ENCODE results near the gene MESD.

MESD gene

DNA sequence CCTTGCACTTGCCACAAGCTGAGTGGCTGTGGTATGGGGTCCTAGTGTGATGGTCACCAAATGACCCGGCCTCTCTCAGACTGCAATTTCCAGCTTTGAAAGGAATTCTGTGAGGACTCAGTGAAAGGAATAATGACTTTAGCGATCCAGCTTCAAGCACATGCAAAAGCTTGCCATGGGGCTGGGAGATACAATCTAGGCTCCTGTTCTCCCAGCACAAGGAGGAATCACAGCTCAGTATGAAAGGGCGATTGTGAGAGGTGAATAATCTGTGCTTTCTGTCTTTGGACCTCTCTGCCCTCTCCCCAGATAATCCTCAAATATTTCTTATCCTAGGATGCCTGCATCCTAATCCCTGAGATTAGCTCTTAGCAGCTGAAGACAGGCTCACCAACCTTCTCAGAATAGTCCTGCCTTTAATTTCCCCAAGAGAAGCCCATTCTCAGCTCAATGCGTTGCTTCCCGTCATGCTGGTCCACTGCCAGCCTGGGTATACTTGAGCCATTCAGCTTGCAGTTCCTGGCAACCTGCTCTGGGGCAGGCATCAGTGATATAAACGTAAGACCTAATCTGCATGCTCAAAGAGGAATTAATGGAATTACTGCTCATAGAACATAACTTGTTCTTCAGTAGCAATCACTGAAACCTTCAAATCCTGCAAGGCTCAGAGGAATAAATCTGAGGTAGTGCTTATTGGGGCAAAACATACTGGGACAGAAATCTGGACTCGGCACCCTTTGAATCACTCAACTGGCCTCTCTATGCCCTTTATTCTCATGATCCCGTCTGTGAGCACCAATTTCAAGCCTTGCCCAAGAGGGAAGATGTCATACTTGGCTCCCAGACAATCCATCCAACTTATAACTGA, 26.2 kb upstream of the MESD start:
- no peak for DNase-seq (ENCODE audit: low read depth)

DNA sequence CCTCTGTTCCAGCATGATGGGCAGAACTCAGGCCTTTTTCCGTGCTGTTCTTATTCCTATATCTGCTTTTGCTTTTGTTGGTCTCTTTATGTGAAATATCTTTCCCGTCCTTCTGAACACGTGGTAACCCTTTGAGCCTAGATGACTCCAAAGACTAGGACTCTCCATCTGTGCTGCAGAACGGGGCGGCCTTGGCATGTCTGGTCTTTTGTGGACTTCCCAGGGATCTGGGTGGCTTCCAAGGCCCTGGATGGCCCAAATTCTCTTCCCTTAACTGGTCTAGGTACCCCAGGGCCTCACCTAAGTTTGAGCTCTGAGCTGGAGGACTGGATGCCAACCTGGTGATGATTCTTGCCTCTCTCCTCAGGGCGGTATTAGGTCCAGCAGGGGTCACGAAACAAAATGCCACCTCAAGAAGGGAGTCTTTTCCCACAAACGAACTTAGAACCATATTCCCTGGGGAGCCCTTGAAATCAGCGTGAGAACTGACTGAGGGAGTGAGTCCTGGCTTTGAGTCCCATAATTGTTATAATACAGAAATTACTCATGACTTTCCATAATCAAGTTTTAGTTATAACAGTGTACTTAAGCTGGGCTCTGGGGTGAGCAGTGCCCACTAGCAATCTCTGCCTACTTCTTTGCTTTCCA, 25.0 kb upstream of the MESD start:
- DNase-seq (ENCODE audit: low read depth) = no peak

DNA sequence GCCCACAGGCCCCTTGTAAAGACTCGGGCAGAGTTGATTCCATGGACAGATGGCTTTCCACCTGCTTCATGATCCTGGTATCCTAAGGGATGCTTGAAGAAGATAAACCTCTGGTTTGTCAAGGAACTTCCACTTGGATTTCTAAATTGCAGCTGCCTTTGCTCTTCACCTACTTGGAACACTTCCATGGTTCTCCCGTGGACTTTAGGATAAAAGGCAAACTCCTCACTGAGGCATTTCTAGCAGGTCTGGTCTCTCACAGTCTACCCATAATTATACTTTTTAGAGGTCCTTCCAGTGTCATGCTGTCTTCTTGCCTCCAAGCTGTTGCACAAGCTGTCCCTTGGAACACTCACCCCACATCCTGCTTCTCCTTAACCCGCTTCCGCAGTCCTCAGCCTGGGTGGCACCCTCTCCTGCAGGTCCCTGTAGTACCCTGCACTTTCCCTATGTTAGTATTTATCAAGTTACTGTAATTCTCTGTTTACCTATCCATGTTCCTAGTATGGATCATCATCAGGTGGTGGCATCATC, 23.8 kb upstream of the MESD start:
- no peak for DNase-seq (ENCODE audit: low read depth)

DNA sequence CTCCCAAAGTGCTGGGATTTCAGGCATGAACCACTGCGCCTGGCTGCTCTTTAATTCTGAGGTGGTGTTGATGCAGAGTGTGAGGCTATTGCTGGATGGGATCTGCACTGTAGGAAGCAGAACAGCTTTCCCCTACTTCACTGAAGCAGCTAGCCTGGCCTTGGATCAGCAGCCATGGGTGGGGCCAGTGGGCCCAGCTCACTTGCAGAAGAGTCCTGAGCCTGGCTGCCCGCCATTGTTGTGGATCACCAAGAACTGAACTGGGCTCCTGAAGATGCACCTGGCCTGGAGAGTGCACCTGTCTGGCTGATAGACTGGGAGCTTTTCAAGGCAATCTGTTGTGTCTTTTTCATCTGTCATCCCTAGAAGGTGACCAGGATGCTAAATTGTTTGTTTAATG, 23.0 kb upstream of the MESD start:
- no peak for DNase-seq (ENCODE audit: low read depth)

DNA sequence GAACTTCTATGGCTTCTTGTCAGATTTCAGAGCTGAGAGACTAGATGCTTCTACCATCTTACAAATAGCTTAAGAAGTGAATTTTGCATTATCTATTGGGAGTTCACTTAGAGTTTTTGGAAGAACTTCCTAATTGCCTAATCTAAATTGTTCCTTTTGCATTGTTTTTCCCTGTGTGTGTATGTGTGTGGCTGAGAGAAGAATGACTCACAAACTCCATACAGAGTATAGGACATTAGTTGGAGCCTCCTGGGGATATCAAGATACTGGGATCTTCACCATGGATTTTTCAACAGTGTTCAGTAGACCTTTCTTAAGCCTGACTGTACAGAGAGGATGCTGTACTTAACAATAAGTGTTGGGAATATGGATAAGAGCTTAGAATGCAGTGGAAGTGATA, 22.0 kb upstream of the MESD start:
- no peak for DNase-seq (ENCODE audit: low read depth)

DNA sequence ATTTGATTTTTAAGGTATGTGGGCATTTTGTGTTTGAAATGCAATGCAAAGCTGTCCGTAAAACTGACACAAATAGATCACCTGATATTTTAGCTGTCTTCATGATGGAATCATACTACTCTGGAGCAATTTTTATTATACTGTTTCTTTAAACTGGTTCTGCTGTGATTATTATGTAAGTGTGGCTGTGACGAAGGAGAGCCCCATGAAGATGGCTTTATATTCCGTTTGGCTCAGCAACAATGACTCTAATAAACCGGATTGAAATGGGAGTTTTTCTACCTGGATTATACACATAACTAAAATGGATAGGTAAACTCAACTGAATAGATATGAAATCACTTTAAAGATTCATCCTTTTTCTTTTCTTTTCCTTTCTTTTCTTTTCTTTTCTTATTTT, 20.5 kb upstream of the MESD start:
- no peak for DNase-seq (ENCODE audit: low read depth)

DNA sequence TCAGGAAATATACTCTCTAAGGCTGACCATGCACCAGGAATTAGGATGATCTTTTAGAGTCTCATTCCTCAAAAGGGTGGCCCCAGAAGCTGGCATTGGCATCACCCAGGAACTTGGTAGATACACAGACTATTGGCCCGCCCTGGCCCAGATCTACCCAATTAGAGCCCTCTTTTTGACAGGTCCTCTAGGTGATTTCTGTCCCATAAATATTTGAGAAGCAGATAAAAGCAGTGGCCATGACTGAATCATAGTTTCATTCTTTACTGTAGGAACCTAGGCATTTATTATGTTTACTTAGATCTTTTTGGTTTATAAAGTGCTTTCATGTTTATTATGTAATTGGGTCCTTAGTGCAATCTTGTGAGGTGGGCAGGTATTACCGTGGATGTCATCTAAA, 18.7 kb upstream of the MESD start:
- DNase-seq (ENCODE audit: low read depth) = no peak

DNA sequence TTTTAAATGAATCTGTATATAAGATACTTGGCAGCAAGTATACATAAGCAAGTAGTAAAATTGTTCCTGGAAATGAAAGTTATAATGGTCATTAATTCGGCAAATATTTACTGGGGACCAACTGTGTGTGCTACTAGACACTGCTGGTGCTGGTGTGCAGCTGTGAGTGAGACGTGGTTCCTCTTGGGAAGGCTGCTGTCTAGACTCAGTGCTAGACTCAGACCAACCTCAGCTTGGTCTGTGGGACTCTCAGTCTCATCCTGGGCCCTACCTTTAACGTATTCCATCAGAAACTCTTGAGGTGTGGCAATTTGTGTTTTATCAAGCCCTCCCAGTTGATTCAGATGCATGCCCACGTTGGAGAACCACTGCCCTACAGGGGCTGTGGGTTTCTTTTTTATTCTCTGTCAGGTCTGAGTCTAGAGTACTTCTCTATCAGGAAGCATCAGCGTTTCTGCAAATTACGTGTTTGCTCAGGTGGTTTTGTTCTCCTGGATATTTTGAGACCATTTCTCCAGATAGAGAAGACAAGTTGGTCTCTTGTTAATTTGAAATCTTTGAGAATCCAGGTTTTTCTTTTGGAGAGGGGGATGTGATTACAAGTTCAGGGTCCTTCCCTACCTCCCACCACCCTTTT, 17.9 kb upstream of the MESD start:
- no peak for DNase-seq (ENCODE audit: low read depth)

DNA sequence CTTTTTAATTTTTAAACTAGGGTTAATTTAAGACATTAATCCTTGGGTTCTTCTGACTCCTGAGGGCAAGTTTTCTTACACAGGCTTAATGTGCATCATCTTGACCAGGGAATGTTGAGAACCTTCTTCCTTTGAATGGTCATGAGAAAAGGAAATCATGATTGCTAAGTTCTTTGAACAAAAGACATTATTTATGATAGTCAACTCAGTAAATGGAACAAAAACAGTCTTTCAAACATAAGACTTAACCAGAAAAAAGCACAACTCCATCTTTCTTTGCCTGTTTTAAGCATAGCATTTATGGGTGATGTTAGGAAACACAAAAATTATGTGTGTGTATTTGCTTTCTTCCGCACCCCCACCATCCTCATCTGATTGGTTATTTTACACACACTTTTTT, 16.5 kb upstream of the MESD start:
- no peak for DNase-seq (ENCODE audit: low read depth)

DNA sequence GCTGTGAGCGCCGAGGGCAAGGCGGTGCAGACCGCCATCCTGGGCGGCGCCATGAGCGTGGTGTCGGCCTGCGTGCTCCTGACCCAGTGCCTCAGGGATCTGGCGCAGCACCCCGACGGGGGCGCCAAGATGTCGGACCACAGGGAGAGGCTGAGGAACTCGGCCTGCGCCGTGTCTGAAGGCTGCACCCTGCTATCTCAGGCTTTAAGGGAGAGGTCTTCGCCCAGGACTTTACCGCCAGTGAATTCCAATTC, 13.4 kb upstream of the MESD start:
- DNase-seq (ENCODE audit: low read depth) = no peak

DNA sequence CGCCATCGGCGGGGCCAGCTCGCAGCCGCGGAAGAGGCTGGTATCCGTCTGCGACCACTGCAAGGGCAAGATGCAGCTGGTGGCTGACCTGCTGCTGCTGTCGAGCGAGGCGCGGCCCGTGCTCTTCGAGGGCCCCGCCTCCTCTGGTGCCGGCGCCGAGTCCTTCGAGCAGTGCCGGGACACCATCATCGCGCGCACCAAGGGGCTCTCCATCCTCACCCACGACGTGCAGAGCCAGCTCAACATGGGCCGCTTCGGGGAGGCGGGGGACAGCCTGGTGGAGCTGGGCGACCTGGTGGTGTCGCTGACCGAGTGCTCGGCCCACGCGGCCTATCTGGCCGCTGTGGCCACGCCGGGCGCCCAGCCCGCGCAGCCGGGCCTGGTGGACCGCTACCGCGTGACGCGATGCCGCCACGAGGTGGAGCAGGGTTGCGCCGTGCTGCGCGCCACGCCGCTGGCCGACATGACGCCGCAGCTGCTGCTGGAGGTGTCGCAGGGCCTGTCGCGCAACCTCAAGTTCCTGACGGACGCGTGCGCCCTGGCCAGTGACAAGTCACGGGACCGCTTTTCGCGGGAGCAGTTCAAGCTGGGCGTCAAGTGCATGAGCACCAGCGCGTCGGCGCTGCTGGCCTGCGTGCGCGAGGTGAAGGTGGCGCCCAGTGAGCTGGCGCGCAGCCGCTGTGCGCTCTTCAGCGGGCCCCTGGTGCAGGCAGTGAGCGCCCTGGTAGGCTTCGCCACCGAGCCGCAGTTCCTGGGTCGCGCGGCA, 12.9 kb upstream of the MESD start:
- DNase-seq (ENCODE audit: low read depth) = peak; percentile 39

DNA sequence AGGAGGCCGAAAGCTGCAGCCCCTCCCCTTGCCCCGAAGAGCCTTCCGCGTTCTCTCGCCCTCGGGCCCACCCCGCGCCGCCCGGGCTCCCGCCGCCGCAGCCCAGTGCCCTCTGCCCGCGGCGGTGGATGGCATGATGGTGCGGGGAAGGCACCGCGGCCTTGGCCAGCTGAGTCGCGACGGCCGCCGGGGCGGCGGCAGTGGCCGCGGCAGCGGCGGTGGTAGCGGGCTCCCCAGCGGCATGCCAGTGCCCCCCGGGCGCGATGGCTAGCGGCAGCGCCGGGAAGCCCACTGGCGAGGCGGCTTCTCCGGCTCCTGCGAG, 12.4 kb upstream of the MESD start:
- no peak for DNase-seq (ENCODE audit: low read depth)

DNA sequence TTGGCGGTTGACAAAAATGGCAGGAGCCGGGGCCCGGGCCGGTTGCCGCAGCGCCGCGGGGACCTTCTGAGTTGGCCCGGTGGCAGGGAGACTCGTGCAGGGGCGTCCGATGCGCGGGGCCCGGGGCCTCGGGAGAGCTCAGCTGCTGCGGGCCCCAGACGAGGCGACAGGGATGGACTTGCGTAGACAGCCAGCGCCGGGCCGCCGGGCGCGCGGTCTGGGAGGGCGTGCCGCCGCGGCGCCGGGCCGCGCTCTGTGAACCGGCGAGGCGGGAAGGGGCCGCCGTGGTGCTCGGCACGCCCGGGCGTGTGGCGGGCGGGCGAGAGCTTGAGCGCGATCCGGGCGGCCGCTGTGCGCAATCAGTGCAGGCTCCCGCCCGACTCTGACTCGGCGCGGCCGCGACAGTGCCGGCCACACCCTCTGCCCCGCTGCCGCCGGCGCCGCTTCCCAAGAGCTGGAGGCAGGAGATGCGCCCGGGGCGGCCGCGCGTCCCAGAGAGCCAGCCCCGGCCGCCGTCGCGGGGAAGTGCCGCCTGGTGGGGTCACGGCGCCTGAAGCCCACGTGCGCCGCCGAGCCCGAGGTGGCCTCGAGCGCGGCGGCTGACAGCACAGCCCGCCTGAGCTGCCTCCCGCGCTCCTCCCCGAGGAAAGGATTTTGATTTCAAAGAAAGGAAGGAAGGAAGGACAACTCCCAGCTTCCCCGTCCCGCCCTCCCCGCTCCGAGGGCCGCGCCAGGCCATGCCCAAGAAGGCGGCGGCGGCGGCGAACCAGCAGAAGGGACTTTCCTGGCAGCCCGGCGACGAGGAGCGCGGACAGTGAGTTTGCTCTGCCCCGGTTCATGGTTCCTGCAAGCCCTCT, 11.8 kb upstream of the MESD start:
- peak; percentile 54 for DNase-seq (ENCODE audit: low read depth)

DNA sequence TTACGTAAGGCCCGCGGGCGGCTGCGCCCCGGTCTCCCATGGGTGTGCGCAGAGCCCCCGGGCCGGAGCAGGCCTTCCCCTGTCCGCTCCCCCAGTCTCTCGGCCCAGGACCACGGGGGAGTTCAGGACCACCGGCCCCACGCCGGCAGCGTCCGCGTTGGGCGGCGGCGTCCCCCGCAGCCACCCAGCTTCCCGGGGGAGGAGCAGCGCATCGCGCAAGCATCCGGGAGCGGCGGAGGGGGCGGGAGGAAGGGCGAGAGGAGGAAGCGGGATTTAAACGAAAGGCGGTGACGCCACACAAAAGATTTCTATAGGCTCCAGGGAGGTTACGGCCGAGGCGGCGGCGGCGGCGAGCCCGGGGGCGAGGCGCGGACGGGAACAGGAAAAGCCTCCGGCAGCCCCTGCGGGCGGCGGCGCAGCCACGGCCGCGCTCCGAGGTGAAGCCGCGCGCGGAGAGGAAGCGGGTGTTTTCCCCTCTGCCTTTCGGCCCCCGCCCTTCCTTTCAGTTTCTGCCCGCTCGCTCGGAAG, 11.1 kb upstream of the MESD start, which contains the start of gene TLNRD1:
Gene TLNRD1, plus strand, starts transcription at position 300 of the 528 bp plus-strand sequence. CDS start 1,349 bp downstream, outside the sequence.
- DNase-seq (ENCODE audit: low read depth) = peak; percentile 94

DNA sequence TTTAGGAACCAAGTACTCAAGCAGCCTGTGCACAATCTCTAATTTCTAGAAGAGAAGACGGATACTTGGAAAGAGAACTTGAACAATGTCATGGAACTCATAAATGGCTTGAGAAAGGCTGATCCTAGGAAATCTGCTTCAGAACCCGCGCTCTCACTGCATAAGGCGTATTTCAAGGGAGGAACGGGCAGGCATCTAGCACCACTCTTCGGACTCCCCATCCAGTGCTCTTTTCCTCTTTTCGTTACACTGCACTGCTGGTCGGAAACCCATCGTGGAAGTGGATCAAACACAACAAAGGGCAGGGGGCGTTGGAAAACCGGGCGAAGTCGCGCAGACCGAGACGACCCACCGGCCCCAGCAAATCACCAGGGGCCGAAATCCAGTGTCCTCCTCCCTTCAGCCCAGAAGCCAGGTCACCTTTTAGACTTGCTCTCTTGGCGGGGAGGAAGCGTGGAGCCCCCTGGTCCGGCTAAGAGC, 10.6 kb upstream of the MESD start:
- peak; percentile 28 for DNase-seq (ENCODE audit: low read depth)

DNA sequence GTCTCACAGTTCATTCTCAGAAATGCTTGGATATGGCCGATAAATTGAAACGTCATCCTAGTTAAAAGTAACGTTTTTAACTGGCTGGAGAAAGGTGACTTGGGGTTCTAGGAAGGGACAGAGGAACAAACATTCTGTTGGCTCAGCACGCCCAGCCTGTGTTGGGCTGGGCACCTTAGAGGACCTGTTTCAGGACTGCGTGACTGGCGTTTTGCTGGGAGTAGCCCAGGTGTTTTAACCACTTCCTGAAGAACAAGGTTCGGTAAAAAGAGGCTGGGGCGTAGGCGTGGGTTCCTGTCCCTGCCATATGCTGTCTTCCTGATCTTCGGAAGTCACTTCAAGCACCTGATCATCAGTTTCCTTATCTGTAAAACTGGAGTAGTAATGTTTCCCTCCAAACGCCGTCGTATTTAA, 10.0 kb upstream of the MESD start:
- no peak for DNase-seq (ENCODE audit: low read depth)

DNA sequence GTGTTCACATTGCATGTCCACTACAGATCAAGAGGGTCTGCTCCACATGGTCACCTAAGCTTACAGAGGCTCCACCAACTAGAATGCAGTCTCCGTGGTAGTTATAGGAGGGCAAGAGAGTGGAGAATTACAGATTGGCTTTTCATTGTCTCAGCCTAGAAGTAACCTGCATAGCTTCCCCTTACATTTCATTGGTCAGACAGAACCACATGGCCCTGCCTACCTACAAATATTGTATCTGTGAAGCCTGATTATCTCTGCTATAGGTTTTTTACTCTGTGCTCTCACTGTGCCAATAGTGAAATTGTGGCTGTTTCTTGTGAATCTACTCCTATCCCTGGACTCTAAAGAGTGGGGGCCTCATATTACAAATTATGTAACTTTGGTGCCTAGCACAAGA, 8.6 kb upstream of the MESD start:
- no peak for DNase-seq (ENCODE audit: low read depth)

DNA sequence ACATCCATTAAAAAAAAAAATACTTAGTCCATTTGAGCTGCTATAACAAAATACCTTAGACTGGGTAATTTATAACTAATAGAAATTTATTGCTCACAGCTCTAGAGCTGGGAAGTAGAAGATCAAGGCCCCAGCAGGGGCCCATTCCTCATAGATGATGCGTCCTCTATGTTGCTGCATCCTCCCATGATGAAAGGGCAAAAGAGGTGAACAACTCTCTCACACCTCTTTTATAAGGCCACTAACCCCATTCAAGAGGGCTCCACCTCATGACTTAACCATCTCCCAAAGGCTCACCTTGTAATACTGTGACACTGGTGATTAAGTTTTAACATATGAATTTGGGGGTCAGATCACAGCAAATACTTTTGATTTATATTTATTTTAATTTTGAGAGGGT, 8.1 kb upstream of the MESD start:
- no peak for DNase-seq (ENCODE audit: low read depth)

DNA sequence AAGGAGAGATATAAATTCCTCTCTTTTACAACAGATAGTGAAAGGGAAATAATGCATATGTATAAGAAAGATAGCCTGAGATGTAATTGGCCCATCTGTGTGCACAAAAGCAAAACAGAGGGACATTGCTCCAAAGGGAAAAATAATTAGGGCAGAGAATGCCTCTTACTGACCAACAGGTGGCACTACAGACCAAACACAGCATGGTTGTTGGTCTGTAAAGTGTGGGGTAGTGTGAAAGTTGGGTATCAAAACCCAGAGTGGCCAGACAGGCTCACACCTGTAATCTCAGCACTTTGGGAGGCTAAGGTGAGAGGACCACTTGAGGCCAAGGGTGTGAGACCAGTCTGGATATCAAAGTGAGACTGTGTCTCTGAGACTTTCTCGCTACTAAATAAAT, 6.6 kb upstream of the MESD start:
- peak; percentile 14 for DNase-seq (ENCODE audit: low read depth)

DNA sequence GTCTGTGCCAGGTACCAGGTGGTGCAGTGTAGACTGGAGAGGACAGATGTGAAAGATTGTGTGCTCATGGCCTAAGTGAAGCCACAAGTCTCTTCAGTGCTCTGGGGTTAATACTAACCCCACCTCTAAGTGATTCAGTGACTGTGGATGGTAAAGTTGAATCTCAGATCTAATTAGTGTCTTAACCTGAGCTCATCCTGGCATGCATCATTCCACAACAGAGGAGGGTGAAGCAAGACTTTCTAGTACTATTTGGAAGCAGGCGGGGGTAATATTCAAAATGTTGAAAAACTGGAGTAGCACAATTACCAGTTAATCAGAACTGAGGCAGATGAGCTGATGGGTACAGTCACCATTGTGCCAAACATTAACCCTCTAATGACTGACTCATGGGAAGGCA, 2.8 kb upstream of the MESD start:
- no peak for DNase-seq (ENCODE audit: low read depth)

DNA sequence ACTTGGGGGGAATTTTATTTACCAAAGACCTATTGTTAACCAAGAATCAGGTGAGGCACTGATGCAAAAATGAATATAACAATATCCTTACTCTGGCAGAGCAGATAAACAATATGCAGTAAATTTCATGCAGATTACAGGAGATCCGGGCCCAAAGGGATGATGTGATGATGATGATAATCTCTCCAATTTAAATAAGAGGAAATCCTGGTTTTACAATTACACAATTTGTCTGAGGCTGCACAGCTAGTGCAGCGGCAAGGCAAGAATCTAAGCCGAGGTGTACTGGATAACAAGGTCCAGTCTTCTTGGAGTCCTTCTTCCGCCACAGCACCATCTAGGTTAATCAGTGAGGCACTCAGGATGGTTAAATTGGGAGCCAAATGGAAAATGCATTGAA, 2.4 kb upstream of the MESD start:
- no peak for DNase-seq (ENCODE audit: low read depth)
